DMS114 treated with DMSO at 0.1 percent for 48 hours (cell line): ENCODE data around the gene ERMP1.
"Not testable (repeated sequence)": the region's sequence is repeated elsewhere in the genome, so short reads cannot be mapped to it uniquely, and the experiment has no call there.

Source experiments
- DNase-seq: peaks from one replicate; lab custom pipeline; 2025; ENCODE audit not compliant: unreplicated experiment; lab: John Stamatoyannopoulos, UW

The ERMP1 gene

DNA sequence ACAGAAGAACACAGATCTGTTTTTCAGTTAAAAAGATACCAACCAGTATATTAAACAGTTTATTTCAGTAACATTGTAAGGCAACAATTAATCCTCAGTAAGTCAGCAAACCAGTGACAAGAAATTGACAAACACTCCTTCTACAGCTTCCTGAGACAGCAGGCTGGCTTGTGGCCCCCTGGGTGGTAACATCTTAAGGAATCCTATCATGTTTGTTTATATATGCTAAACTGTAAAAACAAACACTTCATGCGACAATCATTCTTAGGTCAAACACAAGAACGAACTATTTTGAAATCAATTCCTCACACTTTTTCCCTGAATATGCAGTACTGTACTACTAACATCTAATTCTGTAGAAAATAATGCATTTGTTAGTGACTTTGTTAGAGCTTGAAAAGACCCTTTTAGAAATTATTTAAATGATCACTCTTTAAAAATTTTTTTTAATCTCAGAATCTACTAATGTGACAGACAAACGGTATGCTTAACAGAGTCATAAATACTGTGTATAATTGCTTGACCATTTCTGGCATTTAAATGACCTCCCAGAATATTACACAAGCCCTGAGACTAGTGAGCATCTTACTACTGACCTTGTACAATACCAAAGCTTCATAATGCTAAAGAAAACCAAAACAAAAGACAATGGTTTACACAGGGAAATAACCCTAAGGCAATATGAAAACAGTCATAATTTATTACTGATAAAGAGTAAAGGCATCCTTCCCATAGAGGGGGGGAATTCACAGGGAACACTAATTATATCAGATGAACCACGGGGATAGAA is 48.2 kb downstream of the ERMP1 start:
- DNase-seq: no peak

DNA sequence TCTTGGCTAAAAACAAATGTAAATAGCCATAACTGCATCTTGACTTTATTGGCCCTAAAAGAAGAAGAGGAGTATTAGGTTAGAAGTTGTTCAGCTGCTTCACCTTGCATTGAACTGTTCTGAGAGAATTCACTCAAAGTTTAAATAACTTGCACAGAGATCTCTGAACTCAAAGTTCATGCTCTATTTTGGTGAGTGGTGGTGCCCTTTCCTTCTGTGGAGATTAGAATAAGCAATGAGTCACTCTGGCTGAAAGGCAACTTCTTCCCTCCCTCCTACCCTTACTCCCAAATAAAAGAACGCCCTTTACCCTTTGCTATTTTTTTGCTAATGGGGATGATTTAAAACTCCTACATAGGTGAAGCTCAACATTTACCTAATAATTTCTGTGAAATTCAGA is 48.9 kb downstream of the ERMP1 start:
- DNase-seq: no peak

DNA sequence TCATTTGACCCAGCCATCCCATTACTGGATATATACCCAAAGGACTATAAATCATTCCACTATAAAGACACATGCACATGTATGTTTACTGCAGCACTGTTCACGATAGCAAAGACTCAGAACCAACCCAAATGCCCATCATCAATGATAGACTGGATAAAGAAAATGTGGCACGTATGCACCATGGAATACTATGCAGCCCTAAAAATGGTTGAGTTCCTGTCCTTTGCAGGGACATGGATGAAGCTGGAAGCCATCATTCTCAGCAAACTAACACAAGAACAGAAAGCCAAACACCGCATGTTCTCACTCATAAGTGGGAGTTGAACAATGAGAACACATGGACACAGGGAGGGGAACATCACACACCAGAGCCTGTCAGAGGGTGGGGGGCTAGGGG is 49.5 kb downstream of the ERMP1 start:
- not testable (repeated sequence) for DNase-seq

DNA sequence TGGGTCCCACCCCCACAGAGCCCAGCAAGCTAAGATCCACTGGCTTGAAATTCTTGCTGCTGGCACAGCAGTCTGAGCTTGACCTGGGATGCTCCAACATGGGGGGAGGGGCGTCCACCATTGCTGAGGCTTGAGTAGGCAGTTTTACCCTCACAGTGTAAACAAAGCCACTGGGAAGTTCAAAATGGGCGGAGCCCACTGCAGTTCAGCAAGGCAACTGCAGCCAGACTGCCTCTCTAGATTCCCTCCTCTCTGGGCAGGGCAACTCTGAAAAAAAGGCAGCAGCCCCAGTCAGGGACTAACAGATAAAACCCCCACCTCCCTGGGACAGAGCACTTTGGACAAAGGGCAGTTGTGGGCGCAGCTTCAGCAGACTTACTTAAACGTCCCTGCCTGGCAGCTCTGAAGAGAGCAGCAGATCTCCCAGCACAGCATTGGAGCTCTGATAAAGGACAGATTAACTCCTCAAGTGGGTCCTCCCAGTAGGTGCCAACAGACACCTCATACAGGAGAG is 53.2 kb downstream of the ERMP1 start:
- not testable (repeated sequence) for DNase-seq

DNA sequence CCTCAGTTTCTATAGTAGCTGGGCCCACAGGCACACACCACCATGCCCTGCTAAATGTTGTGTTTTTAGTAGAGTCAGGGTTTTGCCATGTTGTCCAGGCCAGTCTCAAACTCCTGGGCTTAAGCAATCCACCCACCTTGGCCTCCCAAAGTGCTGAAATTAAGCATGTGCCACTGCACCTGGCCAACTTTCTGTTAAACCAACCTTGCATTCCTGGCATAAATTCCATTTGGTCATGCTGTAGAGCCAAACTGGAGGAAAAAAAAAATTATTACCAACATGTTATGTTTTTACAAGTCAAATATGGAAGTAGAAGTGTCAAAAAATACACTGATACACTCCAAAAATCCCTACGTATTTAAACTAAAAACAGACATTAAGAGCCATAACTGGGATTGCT is 54.1 kb downstream of the ERMP1 start:
- DNase-seq: no peak

DNA sequence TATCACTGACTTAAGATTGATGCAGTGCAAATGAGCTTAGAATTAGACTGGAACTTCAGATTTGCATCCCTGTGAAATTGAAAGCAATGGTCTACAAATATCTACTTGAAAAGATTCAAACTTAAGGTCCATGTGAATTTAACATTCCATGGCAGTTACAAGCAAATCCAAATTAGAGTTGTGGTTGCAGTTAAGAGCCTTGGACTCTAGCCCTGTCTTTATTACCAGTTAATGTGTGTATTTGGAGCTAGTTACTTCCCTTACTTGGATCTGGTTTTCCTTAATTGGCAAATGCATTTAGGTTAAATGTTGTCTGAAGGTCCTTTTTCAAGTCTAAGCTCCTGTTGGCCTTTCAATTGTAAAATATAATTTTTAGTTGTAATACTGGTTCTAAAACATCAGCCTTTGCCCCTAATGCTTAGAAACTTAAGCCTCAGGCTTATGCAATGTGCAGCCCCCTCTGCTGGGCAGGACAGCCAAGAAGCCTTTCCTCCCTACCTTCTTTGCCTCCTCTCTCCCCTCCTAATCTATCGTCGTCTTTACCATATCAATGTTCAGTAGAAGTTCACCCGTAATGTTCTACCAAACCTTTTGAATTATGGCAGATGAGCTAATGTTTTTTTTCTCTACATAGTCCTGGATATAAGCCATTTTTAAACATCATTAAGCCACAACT is 59.5 kb downstream of the ERMP1 start:
- no peak for DNase-seq

DNA sequence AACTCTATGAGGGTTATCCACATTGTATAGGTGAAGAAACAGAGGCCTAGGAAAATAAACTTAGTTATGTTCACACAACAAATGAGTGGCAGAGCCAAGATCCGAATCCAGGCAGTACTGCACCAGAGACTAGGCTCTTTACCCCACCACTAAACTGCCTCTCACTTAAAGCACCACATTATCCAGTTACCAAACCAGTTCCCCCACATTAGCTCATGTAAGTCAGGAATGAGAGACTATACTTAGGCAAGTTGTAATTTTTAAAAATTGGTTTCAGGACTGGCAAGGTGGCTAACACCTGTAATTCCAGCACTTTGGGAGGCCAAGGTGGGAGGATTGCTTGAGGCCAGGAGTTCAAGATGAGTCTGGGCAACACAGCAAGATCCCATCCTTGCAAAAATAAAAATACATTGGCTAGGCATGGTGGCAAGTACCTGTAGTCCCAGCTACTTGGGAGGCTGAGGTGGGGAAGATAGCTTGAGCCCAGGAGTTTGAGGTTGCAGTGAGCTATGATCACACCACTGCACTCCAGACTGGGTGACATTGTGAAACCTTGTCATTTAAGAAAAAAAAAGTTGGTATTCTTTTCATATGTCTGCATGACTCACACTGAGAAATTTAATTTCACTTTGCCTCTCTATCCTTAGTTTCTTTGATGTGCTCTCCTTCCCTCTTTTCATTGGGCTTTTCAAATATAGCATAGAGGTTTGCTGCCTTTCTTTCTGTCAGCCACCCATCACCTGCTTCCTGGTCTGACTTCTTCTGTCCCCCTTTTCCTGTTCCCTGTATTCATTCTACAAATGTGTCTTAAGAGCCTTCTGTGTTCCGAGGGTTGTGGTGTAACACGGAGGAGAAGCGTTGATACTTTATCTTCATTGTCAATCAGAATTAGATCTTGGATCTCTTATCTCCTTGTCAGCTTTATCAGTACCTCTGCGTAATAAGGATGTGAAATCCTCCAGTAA is 64.7 kb downstream of the ERMP1 start:
- no peak for DNase-seq

DNA sequence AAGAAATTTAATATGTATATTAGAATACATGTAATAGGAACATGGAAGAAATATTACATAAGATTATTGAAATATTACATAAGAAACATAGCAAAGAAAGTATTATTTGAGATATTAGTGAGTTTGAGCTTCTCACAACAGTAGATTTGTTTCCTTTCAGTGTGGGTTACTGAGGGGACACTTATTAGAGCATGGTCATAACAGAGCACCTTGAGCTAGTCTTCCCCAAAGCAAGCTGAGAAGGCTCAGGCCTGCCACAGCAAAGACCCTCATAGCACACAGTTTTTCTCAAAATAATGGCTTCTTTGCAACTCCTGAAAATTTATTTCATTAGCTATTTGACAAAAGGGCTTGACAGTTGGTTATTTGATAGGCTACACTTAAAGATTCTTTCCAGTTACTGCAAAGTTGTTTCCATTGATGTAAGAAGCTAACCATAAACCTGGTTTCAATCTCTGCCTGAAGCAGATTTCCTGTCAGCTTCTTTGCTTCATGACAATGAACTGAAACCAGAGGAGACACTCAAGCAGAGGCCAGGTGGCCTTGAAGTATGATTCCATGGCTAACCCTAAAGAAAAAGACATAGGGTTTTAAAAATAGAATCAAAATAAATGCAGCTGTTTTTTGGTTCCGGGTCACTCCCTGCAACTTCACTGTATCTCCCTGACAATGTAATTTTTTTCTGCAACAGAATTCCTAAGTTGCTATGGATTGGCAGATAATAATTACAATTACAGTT is 68.6 kb downstream of the ERMP1 start:
- DNase-seq: no peak

DNA sequence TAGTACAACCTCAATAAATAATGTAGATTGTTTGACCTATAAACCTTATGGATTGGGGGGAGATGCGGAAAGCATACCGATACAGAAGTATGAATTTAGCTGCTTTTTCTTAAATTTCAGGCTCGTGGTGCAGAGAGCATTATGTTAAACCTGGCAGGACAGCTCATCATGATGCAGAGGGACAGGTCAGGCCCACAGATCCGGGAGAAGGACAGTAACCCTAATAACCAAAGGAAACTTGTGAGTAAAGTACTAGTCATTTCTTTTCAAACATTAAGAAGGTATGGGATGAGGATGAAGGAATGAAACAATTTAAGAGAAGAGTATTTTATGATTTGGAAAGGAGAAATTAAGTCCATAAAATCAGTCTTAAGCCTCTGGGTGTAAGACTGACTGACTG is 70.5 kb downstream of the ERMP1 start:
- no peak for DNase-seq

DNA sequence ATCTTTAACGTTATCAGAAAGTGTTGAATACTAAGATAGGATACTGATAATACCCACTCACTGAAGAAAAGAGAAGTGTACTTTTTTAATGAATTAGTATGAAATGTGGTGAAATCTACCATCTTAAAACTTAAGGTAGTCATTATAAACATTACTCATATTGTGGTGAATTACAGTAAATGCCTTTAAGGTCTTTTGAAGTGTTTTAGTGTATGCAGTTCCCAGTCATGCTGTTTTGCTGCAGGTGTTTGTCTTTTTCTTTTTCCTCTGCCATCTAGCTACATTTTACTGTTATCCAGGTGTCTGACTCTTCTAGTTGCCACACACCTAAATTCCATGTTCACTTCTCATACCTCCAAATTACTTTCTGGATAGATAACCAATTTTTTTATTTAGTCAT is 72.6 kb downstream of the ERMP1 start:
- no peak for DNase-seq

DNA sequence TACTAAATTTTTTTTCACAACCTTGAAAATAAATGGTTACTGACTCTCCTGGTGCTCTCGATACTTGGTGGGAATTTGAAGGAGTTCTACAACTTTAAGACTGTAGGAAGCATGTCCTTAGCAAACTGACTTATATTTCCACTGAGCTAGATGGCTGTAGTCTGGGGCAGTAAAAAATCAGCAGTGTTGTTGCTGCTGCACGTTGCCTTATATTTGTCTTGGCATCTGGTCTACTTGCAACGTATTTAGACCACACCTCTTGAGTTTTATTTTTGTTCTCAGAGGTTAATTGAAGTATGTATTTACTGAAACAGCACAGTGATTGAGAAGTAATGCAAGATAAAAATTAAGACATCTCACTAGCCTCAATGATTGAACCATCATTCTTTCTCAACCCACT is 76.3 kb downstream of the ERMP1 start:
- DNase-seq: no peak

DNA sequence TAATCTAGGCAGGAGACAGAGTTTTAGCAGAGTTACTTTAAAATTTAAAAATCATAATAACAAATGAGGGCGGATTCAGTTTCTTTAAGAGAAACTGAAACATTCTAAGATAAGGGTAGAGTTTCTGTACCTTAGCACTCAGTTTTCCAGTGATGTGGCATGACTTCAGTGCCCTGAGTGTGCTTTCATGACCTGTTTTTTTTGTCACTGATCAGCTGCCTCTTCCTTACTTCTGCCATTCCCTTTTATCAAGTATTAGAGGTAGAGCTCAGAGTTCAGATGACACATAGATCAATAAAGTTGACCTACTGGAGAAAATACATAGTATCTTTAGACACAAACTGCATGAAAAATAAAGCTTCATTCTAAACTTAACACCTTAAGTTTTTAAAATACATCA is 82.3 kb downstream of the ERMP1 start:
- no peak for DNase-seq

DNA sequence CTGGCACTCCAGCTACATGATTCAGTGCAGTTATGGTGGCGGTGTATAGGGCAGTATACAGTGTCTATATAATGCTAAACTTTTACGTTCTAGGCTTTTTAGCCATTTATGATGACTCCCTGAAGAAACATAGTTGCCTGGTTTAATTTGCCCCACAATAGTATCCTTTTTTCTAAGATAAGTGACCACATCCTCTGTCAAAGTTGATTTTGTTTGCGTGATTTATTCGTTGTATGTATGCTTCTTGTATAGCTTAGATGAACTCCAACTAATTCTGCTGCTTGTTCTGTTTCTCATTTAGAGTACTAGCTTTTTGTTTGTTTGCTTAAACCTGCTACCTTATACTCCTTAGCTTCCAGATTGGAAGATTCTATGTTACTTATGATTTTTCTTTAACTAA is 83.6 kb downstream of the ERMP1 start:
- DNase-seq: no peak

DNA sequence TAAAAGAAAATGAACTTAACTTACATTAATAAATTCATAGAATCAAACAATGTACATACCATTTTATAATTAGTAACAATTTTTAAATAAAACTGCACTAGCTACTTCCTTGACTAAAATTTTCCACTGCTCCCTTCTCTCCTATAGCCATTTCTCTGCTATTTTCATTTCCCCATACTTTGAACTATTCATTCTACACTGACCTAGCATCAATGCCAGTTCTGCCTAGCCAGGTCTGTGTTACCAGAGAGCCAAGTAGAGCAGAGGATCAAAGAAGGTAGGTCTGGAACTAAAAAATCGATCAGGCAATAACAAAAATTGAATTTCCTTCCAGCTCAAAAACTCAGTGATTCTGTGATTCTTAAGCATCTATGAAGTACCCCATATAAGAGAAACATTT is 84.5 kb downstream of the ERMP1 start:
- no peak for DNase-seq

DNA sequence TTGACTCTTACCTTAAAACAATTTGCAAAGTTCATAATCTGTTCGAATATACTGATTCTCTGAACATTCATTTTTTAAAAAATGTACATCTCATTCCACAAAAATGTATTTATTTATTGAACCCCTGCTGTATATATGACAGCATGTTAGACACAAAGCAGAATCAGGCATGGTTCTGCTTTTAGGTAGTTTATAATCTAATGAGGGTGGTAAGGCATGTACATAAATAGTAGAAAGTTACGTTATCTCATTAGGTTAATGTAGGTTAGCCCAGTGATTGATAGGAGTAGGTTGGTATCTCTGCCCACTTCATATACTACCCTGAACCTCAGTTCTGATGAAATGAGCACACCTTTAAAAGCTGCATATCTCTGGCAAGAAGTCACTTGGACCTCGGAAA is 89.8 kb downstream of the ERMP1 start:
- DNase-seq: no peak

DNA sequence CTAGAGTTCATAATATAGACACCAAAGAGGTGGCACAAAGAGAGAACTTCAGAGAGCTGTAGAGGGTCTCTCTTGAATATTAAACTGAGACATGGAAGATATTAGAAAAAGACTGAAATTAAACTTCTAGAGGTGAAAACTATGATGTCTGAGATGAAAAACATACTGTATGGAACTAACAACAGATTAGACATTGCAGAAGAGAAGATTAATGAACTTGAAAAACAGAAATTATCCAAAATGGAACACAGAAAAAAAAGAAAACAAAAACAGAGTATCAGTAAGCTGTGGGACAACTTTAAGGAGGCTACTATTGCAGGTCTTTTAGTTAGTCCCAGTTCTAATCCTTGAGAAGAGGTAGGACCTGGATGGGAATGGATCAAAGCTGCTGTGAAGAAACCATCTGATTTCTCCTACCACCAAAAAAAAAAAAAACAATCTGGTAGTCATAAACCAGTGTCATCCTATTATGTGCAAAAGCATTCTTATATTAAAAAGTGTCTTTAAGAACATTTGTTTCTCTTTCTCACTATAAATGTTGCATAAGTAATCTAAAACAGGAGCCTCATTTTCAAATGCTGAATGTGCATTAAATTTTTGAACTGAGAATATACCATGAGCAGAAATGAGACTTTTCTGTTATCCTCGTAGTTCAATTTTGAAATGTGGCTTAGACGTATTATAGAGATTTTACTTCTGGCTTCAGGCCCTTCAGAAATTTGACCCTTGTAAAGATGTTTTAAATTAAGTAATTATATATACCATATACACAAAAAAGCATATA is 96.2 kb downstream of the ERMP1 start:
- no peak for DNase-seq

DNA sequence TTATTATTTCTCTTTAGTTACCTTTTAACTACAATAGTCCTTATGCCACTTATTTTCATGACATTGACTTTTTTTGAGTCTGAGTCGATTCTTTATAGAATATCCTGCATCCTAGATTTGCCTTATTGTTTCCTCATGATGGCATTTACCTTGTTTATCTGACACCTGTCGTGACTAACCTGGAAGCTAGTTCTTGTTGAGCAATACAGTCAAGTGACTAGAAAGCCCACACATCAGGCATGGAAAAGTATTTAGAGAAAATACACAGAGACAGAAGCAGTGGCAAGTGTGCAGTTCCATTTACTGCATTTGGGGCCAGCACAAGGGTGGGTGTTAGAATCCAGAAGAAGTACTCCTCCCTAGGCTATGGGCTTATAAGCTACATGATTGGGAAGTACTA is 97.8 kb downstream of the ERMP1 start:
- no peak for DNase-seq
